ENCODE measurements around the gene STYXL2.

Gene STYXL2

DNA sequence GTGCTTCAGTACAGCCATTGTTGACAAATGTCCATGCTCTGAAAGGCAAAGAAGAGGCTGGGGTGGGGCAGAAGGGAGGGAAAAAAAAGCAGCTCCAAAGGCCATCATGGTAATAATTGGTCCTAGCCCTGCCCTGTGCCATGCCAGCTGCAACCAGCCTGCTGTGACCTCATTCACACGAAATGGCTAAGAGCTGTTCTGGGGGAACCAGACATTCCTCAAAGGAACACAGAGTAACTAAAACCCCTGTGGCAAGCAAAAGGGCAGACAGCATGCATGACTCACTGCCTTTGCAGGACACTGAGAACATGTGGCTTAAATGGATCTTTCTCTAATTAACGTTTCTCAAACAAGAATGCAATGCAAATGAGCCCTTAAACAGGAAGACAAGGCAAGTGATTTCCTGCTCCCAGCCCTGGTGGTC, 42.3 kb downstream of the STYXL2 start:
- Histone ChIP-seq H3K9me3 (replicated peaks; ENCODE audit: insufficient read depth, low read length) (no peaks in the 10 kb centered on the region), H3K9ac (ENCODE audit: low read length) (no peak overlapping the region), H3K79me2 (ENCODE audit: low read length) (no peaks in the 10 kb centered on the region), H3K4me1 (ENCODE audit: low read length) (no peaks in the 10 kb centered on the region), H3K4me2 (ENCODE audit: low read depth, low read length) (no peak overlapping the region), H3K9me2 (replicated peaks; ENCODE audit: insufficient read depth, low read length) (no peaks in the 10 kb centered on the region), H2AFZ (ENCODE audit: low read length) (no peak overlapping the region), H3K4me3 (ENCODE audit: low read length) (no peak overlapping the region), H3K27ac (ENCODE audit: low read length) (no peak overlapping the region), H3K27me3 (replicated peaks; ENCODE audit: insufficient read depth, low read length) (no peaks in the 10 kb centered on the region), H4K20me1 (ENCODE audit: insufficient read depth, low read length) (no peaks in the 10 kb centered on the region), H3F3A (ENCODE audit: insufficient read depth, low read length) (no peaks in the 10 kb centered on the region), H3K36me3 (replicated peaks; ENCODE audit: insufficient read depth, low read length) (no peaks in the 10 kb centered on the region)
- no peak for DNase-seq
- TF ChIP-seq, protein P1, sequence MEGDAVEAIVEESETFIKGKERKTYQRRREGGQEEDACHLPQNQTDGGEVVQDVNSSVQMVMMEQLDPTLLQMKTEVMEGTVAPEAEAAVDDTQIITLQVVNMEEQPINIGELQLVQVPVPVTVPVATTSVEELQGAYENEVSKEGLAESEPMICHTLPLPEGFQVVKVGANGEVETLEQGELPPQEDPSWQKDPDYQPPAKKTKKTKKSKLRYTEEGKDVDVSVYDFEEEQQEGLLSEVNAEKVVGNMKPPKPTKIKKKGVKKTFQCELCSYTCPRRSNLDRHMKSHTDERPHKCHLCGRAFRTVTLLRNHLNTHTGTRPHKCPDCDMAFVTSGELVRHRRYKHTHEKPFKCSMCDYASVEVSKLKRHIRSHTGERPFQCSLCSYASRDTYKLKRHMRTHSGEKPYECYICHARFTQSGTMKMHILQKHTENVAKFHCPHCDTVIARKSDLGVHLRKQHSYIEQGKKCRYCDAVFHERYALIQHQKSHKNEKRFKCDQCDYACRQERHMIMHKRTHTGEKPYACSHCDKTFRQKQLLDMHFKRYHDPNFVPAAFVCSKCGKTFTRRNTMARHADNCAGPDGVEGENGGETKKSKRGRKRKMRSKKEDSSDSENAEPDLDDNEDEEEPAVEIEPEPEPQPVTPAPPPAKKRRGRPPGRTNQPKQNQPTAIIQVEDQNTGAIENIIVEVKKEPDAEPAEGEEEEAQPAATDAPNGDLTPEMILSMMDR (IDR thresholded peaks at IDR 0.05; ENCODE audit: low read length): no peak
- no peak for TF ChIP-seq EZH2 (optimal IDR thresholded peaks at IDR 0.05; ENCODE audit: low read depth, low read length)
- no peak for TF ChIP-seq EZH2phosphoT487 (IDR thresholded peaks at IDR 0.05; ENCODE audit: low read length)

GRCh38 chr1:167136806-167137205, 42.9 kb downstream of the STYXL2 start:
- no peak for DNase-seq
- H3K27ac ChIP-seq (ENCODE audit: low read length): no peak overlapping the region

DNA sequence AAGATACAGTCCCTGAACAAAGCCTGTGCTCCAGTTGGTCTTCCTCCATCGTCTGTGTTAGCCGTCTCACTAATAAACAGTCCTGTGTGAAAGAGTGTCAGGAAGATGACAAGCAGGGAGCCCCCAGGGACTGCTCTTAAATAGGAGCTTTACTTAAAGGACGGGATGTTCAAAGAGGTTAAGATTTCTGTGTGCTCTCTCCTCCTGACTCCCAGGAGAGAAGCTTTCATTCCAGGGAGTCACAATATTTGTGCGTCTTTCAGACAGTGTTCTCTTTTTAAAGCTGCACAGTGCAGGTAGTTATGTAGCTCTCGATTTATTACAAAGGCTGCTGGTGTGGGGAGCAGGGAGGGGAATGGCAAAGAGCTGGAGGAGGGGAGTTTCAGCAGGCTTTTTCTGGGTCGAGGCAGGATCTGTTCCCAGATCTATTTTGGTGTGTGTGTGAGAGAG, 43.5 kb downstream of the STYXL2 start:
- TF ChIP-seq EZH2 (optimal IDR thresholded peaks at IDR 0.05; ENCODE audit: low read depth, low read length): no peak
- TF ChIP-seq, protein P1 (IDR thresholded peaks at IDR 0.05; ENCODE audit: low read length): no peak
- no peak for TF ChIP-seq EZH2phosphoT487 (IDR thresholded peaks at IDR 0.05; ENCODE audit: low read length)
- Histone ChIP-seq H3K9me3 (replicated peaks; ENCODE audit: insufficient read depth, low read length) (no peaks in the 10 kb centered on the region), H3K27ac (ENCODE audit: low read length) (no peak overlapping the region), H3K36me3 (replicated peaks; ENCODE audit: insufficient read depth, low read length) (no peaks in the 10 kb centered on the region), H2AFZ (ENCODE audit: low read length) (no peak overlapping the region), H3K9ac (ENCODE audit: low read length) (no peak overlapping the region), H3K4me2 (ENCODE audit: low read depth, low read length) (no peak overlapping the region), H3K4me1 (ENCODE audit: low read length) (no peaks in the 10 kb centered on the region), H3K79me2 (ENCODE audit: low read length) (no peaks in the 10 kb centered on the region), H3K27me3 (replicated peaks; ENCODE audit: insufficient read depth, low read length) (no peaks in the 10 kb centered on the region), H3K4me3 (ENCODE audit: low read length) (no peak overlapping the region), H3F3A (ENCODE audit: insufficient read depth, low read length) (no peaks in the 10 kb centered on the region), H4K20me1 (ENCODE audit: insufficient read depth, low read length) (no peaks in the 10 kb centered on the region), H3K9me2 (replicated peaks; ENCODE audit: insufficient read depth, low read length) (no peaks in the 10 kb centered on the region)
- DNase-seq: no peak

More at GRCh38 chr1:167136806-167137205, 42.9 kb downstream of the STYXL2 start:
- H3K27me3 ChIP-seq (replicated peaks; ENCODE audit: insufficient read depth, low read length): no peaks in the 10 kb centered on the region
- no peaks in the 10 kb centered on the region for H3K79me2 ChIP-seq (ENCODE audit: low read length)
- no peaks in the 10 kb centered on the region for H3K9me2 ChIP-seq (replicated peaks; ENCODE audit: insufficient read depth, low read length)
- no peaks in the 10 kb centered on the region for H3K9me3 ChIP-seq (replicated peaks; ENCODE audit: insufficient read depth, low read length)
- H3K36me3 ChIP-seq (replicated peaks; ENCODE audit: insufficient read depth, low read length): no peaks in the 10 kb centered on the region
- no peaks in the 10 kb centered on the region for H3F3A ChIP-seq (ENCODE audit: insufficient read depth, low read length)
- no peak overlapping the region for H3K4me2 ChIP-seq (ENCODE audit: low read depth, low read length)
- TF ChIP-seq, protein P1 (IDR thresholded peaks at IDR 0.05; ENCODE audit: low read length): no peak
- TF ChIP-seq EZH2phosphoT487 (IDR thresholded peaks at IDR 0.05; ENCODE audit: low read length): no peak
- TF ChIP-seq EZH2 (optimal IDR thresholded peaks at IDR 0.05; ENCODE audit: low read depth, low read length): no peak
- H3K9ac ChIP-seq (ENCODE audit: low read length): no peak overlapping the region
- H4K20me1 ChIP-seq (ENCODE audit: insufficient read depth, low read length): no peaks in the 10 kb centered on the region
- no peak overlapping the region for H3K4me3 ChIP-seq (ENCODE audit: low read length)
- no peak overlapping the region for H2AFZ ChIP-seq (ENCODE audit: low read length)
- H3K4me1 ChIP-seq (ENCODE audit: low read length): no peaks in the 10 kb centered on the region

Data from MM.1S (cell line).